H1 (cell line): ENCODE measurements around the gene MRTO4. TPM values are rescaled to one million over a fixed set of nuclear protein-coding genes. Genes with fewer than 3 reads are reported as not detected.

Source experiments
- ATF2 ChIP-seq: IDR thresholded peaks from 2 replicates; pipeline ENCODE4 v1.6.1; 2012; ENCODE audit warnings: low read length, inconsistent platforms
- GABPA ChIP-seq: IDR thresholded peaks from 2 replicates; pipeline ENCODE4 v1.6.1; 2011; ENCODE audit warnings: mild to moderate bottlenecking, low read length, moderate library complexity, borderline replicate concordance; ENCODE audit not compliant: insufficient read depth
- HDAC6 ChIP-seq: IDR thresholded peaks from one replicate; pipeline ENCODE4 v1.7.1; 2012; ENCODE audit warnings: low read depth, mild to moderate bottlenecking, inconsistent platforms, low read length, moderate library complexity
- NANOG ChIP-seq: IDR thresholded peaks from 2 replicates; pipeline ENCODE4 v1.6.1; 2011; ENCODE audit warnings: low read length, low read depth, mild to moderate bottlenecking, inconsistent platforms; ENCODE audit not compliant: insufficient read depth, poor library complexity, severe bottlenecking
- NRF1 ChIP-seq: IDR thresholded peaks from 2 replicates; pipeline ENCODE4 v1.6.1; 2011; ENCODE audit warnings: mild to moderate bottlenecking, low read depth, low read length, improper control_type of control experiment
- SIRT6 ChIP-seq: IDR thresholded peaks from one replicate; pipeline ENCODE4 v1.7.1; 2012; ENCODE audit warnings: low read length, inconsistent platforms
- SIX5 ChIP-seq: IDR thresholded peaks from 2 replicates; pipeline ENCODE4 v1.6.1; 2011; ENCODE audit warnings: mild to moderate bottlenecking, low read depth, low read length
- SRF ChIP-seq: IDR thresholded peaks from 2 replicates; pipeline ENCODE4 v1.6.1; 2011; ENCODE audit warnings: mild to moderate bottlenecking, low read depth, low read length, moderate library complexity
- TAF7 ChIP-seq: optimal IDR thresholded peaks from 2 replicates; pipeline ENCODE3; 2011; ENCODE audit warnings: low read depth, mild to moderate bottlenecking, inconsistent platforms, low read length, moderate library complexity, borderline replicate concordance
- ZNF274 ChIP-seq: IDR thresholded peaks from 2 replicates; pipeline ENCODE4 v1.7.0; 2012; ENCODE audit warnings: low read length, borderline replicate concordance; ENCODE audit errors: extremely low read depth
- polyA plus RNA-seq, 7 experiments: library from polyadenylated mRNA; depleted of rRNA in 3 of 7; stranded (reverse) in 5 of 7; unstranded in 2 of 7; fragments of >200 nt in 5 of 7; fragments of 200-250 nt in 2 of 7; gene quantifications; 1 replicate in 5 of 7; 2 replicates in 1 of 7; 4 replicates in 1 of 7; pipeline versions ENCODE4 v1.2.1 to v1.2.3, GENCODE V29; 2011 to 2013; ENCODE audit warnings: missing spikeins in 2 of 7, mixed read lengths in 2 of 7
- total RNA-seq: library from RNA; stranded (reverse); fragmentation: NEBNext Ultra II Directional; extraction: Animal tissue kit (Norgen Biotek cat#: 25700); gene quantifications from 2 replicates; pipeline ENCODE4 v1.2.1, GENCODE V29; 2021

The MRTO4 gene
- total and polyA plus RNA-seq, 2 of the 8 experiments (the other 6 are each of a cell fraction or from before 2014, with no cell fraction given), result 36.9 to 64.3 TPM

DNA sequence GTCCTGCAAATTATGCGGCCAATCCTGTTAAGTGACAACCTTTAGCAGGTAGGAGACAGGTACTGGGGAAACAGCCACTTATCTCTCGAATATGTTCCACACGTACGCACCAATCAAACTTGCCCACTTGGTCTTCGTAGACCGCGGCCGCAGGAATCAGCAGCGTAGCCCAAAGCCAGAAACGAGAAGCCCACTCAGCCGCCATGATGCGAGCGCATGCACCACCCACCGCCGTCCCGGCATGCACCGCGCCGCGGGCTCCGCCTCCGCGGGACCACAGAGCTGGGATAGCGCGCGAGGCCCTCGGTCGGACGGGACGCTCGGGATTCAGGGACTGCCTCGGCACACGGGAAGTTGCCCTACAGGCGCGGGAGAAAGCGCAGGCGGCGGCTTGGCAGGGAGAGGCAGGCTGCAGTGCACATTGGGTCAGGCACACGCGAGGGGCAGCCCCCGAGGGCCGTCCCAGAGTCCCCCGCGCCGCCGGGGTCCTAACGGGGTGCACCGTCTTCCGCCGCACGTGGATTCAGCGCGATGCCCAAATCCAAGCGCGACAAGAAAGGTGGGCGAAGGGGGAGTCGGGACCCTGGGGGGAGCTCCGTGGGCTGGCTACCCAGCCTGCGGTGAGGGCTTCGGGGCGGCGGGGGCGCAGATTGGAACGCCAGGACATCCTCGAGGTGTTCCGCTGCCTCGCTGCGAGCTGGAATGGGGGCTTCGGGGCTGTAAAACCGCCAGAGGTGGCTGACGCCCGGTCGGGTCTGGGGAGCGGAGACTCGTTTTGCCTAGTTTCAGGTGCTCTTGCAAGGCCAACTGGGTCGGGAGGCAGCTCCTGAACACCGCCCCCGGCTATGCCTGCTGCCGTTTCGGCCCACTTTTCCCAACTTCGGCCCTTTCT lies at the start of gene MRTO4, which contains the start of gene EMC1 (continued):
- TF ChIP-seq ATF2, result no peak
- TF ChIP-seq ZNF274, result no peak
- no peak for TF ChIP-seq NANOG
- no peak for TF ChIP-seq GABPA
- no peak for TF ChIP-seq SRF
- TF ChIP-seq TAF7, result peak; percentile 80
- TF ChIP-seq SIX5, result no peak
- no peak for TF ChIP-seq NRF1
- no peak for TF ChIP-seq HDAC6
- no peak for TF ChIP-seq SIRT6
